HG02970 (cell line): ENCODE measurements around the gene CAMK2N1.
"Not testable (repeated sequence)": the region's sequence is repeated elsewhere in the genome, so short reads cannot be mapped to it uniquely, and the experiment has no call there.

Experiments
- ATAC-seq: cut with Tn5 transposase; IDR thresholded peaks from one replicate; pipeline ENCODE4 v1.9.1; 2021; ENCODE audit warnings: mild to moderate bottlenecking, moderate library complexity, moderate number of reproducible peaks; ENCODE audit not compliant: unreplicated experiment, low FRiP score

The CAMK2N1 gene

DNA sequence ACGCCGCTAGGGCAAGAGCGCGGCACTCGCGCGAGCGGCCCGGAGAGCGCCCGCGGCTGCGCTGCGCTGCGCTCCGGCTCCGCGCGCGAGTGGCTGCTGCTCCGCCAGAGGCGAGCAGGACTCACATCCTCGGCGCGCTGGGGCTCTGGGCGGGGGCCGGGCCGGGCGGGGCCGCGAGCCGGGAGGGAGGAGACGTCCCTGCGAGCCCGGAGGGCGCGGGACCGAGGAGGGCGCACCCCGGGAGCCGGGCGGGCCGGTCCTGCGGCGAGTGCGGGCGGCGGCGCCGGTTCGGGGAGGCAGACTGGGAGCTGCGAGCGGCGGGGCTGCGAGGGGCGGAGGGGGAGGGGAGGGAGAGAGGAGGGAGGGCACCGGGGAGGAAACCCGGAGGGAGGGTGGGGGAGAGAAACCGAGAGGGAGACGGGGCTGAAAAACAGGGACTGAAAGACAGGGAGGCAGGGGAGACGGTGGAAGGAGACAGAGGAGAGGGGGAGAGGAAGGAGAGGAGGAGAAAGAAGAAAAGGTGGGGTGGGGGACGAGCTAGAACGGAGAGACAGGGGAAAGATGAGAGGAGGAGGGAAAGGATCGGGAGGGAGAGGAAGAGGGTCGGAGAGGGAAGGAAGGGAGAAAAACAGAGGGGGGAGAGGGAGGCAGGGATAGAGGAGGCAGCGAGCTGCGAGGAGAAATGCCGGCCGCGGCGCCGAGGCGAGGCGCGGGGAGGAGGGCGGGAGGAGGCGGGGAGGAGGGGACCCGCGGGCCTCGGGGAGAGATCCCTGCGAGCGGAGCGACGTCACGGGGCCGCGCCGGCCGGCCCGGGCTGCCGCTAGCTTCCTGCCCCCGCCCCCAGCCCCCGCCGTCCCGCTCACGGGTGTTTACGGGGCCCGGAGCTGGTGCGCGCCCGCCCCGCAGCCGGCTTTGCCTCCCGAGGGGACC lies at the start of gene CAMK2N1:
Gene CAMK2N1 (minus strand): TSS at position 684 of the 930 bp plus-strand sequence. CDS start 831 bp downstream, outside the sequence.
- no peak for ATAC-seq

DNA sequence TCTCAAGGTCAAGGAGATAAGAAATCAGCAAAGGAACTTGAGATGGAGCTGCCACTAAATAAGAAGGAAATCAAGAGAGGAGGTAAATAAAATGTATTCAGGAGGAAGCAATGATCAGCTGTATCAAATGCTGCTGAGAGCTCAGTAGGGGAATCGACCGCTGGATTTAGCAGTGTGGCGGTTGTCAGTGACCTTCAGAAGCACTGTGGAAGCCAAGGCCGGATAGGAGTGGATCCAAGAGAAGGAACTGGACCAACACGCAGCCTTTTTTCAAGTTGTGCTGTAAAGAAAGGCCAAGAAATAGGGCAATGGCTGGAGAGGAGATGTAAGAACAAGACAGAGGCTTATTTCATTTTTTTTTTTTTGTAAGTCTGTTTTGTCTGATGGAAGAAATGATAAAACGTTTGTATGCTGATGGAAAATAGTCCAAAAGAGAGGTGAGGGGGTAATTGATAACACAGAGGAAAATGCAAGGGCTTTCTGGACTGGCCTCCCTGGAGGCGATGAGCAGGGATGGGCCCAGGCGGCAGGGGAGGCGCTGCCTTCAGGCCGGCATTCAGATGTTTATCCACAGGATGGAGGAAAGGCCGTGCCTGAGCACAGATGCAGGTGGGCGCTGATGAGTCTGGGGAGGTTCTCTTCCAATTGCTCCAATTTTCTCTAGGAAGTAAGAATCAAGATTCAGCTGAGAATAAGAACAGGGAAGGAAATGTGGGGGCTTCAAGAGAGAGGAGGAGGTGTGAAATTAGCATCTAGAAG lies 48.8 kb upstream of the CAMK2N1 start:
- no peak for ATAC-seq

DNA sequence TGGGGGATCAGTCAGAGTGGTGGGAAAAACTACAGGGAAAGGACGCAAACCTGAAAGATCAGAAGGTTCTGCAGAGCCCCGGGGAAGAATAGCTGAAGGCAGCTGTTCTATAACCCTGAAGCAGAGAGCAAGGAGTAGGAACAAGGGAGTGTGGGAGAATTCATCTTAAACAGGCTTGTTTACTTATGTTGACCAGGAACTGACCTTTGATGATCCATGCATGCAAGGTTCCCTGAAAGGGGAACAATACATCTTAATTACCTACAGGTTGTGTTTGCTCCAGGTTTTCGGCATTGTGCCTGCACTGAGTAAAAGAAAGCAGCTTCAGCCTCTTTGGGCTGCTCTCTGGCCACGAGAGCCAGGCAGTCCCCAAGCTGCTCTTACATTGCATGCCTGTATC lies 47.6 kb upstream of the CAMK2N1 start:
- ATAC-seq = no peak

DNA sequence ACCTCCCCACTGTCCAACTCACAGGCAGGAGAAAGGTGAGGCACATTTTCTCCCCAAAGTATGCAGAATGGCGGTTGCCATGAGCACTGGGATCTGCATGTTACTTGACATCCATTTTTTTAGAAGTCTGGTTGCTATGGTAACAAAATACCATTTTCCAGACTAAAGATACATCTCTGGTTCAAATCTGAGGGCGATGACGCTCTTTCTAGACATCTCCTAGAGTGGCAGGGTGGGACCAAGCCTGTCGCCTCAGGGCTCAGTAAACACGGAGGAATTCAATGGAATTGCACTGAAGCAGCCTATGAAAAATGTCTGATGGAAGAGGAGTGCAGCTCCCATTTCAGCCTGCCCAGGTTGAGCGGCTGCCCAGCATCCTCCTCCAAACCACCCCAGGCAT lies 44.9 kb upstream of the CAMK2N1 start:
- ATAC-seq = no peak

DNA sequence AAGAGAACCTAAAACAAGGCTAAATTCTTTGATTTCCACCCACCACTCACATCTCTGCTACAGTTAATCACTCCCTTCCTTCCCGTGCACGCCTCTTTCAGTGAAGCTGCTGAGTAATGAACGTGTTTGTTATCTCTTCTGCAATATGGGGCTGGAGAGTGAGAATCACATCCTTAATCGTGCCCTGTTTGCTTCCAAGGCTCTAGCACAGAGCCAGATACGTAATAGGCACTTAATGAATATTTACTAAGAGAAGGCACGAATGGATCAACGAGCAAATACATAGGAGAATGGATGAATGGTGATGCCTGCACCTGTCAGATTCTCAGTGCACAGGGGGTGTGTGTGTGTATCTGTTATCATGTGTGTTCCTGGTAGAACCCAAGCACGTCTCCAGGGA lies 44.3 kb upstream of the CAMK2N1 start:
- no peak for ATAC-seq

DNA sequence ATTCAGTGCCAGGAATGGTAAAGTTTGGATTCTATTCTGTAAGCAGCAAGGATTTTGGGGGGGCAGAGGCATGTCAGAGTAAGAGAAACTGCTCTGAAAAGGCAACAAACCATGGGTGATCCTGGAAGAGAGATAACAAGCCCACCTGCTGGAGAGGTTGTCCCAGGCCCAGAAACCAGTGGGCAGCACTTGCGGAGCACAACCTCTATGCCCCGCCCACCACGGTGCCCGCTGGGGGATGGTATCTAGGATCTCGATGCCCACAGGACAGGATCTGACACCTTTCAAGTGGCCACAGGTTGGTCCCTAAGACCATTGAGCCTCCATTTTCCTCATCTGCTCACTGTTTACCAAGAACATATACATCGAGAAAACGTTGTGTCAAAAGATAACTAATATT lies 42.2 kb upstream of the CAMK2N1 start:
- no peak for ATAC-seq

DNA sequence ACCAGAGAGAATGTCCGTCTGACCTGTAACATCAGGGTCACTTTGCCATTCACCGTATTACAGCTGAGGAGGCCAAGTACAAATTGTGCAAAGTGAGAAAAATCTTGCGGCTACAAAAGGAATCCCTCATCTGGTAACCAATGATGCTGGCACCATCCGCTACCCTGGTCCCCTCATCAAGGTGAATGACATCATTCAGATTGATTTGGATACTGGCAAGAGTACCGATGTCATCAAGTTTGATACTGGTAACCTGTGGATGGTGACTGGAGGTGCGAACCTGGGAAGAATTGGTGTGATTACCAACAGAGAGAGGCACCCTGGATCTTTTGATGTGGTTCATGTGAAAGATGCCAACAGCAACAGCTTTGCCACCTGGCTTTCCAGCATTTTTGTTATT lies 40.3 kb upstream of the CAMK2N1 start:
- ATAC-seq = no peak

DNA sequence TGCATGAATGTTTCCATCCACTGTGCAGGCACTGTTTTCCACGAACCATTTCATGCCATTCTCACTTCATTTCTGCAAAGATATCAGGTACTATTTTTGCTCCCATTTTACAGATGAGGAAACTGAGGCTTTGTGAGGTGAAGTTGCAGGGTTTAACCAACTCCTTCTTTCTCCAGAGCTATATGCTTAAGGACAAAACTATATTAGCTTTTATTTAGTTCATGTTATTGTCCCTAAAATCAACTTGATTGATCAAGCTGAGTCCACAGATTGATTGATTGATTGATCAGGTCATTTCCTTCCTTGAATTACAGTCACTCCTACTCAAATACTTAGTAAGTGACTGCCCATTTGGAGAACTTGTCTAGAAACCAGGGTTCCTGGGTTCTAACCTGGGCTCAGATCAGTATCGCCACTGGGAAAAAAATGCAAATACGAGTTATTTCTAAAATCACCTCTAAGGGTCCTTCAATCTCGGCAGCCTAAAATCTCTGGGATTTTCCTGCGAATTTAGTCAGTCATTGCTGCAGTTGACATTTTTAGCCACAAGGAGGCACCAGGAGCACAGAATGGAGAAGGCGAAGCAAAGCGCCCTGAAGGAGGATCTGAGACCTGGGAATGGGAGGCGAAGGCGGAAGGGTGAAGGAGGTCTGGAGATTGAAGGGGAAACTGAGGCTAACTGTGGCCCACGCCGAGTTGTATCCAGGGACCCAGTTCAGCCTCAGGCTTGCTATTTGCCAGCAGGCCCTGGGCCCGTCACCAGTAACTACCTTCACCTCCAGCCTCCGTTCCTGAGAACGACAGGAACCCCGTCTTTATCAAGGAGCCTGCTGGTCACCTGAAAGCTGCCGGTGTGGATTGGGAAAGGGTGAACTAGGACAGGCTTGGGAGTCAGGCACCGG lies 36.2 kb upstream of the CAMK2N1 start:
- ATAC-seq = no peak

DNA sequence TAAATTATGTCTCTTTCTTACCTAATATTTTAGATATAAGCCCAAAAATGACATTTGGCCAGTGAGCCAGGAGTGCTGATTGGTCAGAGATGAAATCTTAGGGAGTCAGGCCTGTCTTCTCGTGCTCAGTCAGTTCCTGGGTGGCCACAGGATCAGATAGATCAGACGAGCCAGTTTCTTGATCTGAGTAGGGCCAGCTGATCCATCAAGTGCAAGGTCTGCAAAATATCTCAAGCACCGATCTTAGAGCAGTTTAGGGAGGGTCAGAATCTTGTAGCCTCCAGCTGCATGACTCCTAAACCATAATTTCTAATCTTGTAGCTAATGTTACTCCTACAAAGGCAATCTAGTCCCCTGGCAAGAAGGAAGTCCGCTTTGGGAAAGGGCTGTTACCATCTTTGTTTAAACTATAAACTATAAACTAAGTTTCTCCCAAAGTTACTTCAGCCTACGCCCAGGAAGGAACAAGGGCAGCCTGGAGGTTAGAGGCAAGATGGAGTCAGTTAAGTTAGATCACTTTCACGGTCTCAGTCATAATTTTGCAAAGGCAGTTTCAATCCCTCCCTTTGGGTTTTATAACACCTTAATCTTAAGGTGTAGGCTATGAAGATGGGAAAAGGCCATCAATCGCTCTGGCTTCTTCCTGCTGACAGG lies 33.7 kb upstream of the CAMK2N1 start:
- not testable (repeated sequence) for ATAC-seq

DNA sequence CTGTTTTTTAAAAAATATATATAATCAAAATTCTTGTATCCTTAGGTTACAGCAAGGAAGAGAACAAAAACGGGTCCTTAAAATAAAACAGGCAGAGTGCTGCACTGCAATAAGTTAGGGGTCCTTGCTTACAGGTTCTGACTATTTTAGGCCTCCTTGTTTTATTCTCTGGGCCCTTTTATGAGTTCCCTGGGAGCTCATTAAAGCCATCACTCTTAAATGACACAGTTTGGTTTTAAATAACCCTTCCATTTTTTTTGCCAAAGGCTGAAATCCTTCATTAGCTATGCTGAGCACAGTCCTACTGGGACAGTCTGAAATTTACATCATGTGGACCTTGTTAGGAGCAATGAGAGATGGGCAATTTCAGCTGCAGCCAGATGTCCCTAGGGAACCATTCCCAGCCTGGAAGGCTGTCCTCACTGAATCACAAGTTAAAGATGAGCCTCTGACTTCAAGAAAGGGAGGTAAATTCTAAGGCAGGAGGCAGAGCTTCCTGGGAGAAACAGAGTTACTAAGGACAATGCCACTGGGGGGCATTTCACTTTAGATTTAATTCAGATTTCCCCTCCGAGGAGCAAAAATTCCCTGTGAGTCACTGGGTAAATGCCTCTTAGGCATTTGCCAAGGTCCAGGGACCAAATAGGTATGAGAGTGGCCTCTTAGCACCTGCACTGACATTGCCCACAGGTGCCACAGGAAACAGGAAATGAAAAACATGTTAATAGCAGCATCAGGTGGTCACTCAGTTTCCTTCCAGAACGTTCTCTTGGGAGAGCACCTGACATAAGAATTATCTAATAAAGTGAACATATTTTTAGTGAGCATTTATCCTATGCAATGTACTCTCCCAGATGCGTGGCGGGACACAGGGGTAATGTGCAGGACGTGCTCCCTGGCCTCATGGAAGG lies 25.8 kb upstream of the CAMK2N1 start:
- no peak for ATAC-seq

DNA sequence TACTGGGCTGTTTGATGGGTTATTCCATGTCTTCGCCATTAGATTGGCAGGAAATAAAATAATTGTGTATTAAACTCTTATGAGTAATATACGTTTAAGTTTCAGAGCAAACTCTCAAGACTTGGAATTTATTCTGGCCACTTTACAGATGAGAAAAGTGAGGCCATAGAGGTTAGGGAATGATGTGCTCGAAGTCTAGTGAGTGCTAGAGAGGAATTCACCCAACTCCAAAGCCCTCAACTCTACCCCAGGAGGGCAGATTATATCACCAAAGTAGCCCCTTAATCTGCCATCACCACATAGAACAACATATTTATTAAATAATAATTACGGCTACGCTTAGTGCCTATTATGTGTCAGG lies 22.4 kb upstream of the CAMK2N1 start:
- ATAC-seq = no peak

DNA sequence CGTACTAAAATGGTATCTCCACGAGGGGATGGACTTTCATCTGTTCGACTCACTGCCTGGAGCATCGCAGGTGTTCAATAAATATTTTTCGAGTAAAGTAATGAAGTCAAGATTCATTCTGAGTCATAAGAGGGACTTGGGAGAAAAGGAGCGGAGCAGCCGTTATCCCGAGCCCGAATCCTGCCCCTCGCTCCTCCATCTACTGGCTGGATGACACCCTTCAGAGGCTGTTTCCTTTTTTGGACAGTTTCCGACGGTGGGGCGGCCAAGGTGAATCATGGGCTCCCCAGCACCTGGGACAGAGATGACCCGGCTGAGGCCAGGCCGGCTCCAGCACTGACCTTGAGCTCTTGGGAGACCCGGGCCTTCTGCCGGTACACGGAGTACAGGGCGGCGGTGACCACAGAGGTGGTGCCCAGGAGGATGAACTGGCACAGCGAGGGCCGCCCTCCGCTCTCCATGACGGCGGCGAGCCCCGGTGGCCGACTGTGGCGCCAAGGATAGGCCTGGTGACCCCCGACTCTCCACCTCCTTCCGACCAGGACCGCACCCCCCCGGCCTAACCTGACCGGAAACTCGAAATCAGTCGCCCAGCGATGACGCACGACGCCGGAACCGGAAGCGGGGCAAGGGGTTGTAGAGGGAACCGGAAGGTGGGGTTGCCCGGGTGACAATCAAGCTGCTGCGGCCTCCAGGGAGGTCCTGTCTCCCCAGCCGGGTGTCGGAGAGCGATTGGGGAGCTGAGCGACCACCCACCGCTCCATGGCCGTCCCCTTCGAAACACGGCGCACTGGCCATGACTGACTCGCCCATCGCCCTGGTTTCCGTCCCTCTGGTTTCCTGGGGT lies 21.8 kb upstream of the CAMK2N1 start, which contains the start of gene MUL1:
Gene MUL1 (minus strand): TSS at position 588 of the 847 bp plus-strand sequence. CDS start 127 bp downstream, at position 461.
- peak; percentile 84 for ATAC-seq

DNA sequence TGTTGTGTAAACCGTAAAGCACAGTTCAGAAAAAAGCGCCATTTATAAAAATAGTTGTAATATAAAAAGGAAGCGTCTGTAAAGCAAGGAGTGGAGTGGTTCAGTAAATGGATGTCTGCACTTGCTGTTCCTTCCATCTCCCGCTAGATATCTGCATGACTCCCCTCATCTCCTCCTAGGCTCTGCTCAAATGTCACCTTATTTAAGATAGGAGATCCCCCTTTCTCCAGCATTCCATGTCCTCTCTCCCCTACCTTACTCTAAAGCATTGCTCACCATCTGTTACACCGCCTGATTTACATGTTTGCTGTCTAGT lies 21.2 kb upstream of the CAMK2N1 start:
- ATAC-seq = peak; percentile 13

DNA sequence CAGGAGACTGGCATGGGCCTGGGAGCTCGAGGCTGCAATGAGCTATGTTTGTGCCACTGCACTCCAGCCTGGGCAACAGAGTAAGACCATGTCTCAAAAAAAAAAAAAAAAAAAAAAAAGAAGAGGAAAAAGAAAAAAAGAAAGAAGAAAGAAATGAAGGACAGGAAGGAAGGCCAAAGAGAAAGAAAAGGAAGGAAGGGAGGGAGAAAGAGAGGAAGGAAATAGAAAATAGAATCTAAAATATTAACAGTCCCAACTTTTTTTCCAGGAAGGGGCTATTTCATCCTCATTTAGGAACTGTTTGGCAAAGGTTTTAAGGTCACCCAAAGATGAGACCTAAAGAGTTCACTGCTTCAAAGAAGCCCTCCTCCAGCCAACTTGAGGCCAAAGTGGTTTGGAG lies 19.5 kb upstream of the CAMK2N1 start:
- ATAC-seq = no peak

DNA sequence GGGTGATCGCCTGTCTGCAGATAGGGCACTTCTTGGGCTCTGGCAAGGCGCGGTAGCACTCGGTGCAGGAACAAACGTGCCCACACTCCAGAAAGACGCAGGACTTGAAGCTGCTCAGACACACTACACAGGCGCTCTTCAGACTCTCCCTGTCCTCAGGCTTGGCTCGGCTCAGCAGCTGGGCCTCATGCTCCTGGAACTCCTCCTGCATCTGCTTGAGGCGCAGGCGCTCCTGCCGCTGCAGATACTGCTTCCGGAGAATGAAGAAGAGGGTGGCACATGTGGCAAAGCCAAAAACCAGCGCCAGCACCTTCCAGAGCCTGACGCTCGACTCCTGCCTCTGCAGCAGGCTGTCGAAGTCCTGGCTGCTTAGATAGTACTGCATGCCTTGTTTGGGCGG lies 14.7 kb upstream of the CAMK2N1 start:
- ATAC-seq = no peak

DNA sequence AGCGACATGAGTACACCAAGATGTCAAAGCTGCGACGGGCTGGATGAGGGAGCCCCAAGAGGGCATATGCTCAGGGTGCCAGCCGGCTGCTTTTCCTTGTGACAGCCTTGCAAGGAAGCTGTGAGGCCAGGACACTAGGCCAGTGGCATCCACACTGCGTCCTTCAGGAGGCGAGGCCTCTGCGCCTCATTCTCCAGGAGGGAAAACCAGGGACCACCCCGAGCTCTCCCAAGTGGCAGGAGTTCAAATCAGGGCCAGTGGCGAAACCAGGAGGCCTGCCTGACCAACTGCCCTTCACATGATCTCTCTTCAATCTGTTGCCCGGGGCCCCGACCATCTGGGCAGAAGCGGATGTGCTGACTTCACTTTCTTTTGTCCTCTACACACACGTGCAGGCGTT lies 13.7 kb upstream of the CAMK2N1 start:
- ATAC-seq = no peak

DNA sequence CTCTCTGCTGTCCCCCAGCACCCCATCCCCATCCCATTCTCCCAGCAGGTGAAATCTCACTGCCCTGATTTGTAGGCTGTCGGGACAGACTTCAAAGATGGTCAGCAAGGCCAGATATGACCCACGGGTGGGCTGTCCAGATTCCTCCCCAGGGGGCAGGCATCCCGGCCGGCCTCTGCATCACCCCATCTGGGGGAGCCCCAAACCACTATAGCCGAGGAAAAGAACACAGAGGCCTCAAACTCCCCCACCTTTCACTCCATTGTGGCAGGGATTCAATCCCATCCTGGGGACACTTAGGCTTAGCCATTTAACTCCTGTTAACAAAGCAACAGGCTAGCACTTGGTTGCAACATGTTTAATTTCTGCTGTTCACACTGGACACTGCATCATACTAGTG lies 13.1 kb upstream of the CAMK2N1 start:
- ATAC-seq = no peak

DNA sequence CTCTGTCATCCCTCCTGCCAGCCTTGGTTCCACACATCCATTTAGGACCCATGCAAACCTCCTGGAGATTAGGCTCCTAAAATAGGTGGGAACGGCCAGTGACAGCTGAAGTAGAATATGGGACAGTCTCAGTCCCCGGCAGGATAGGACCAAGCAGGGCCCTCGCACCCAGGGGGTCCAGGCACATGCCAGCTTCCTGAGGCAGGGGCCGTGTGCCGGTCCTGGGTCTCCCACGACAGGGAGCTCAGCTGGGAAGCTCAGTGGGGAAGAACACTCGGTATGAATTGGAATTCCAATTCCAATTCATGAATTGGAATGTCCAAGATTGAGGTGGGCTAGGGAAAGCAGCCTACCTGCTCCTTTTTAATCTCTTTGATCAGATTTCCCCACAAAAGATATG lies 12.1 kb upstream of the CAMK2N1 start:
- no peak for ATAC-seq
